Ishikawa (cell line): Measurements from ENCODE around the gene ZNF423.

Experiments
- CEBPB ChIP-seq: IDR thresholded peaks from 2 replicates; pipeline ENCODE4 v1.6.1; 2012
- CREB1 ChIP-seq: IDR thresholded peaks from 2 replicates; pipeline ENCODE4 v1.6.1; 2012; ENCODE audit warnings: low read depth
- EP300 ChIP-seq: IDR thresholded peaks from 2 replicates; pipeline ENCODE4 v1.6.1; 2012; ENCODE audit warnings: borderline replicate concordance
- FOXM1 ChIP-seq: IDR thresholded peaks from 2 replicates; pipeline ENCODE4 v1.6.1; 2012; ENCODE audit warnings: low read depth, borderline replicate concordance
- MAX ChIP-seq: IDR thresholded peaks from 2 replicates; pipeline ENCODE4 v1.6.1; 2012
- NFIC ChIP-seq: IDR thresholded peaks from 2 replicates; pipeline ENCODE4 v1.6.1; 2012
- RAD21 ChIP-seq: IDR thresholded peaks from 2 replicates; pipeline ENCODE4 v1.6.1; 2012; ENCODE audit warnings: low read depth
- REST ChIP-seq: IDR thresholded peaks from 2 replicates; pipeline ENCODE4 v1.6.1; 2012; ENCODE audit warnings: low read depth, mild to moderate bottlenecking
- TAF1 ChIP-seq: IDR thresholded peaks from 2 replicates; pipeline ENCODE4 v1.6.1; 2012; ENCODE audit warnings: low read depth, mild to moderate bottlenecking
- TCF12 ChIP-seq: IDR thresholded peaks from 2 replicates; pipeline ENCODE4 v1.6.1; 2012; ENCODE audit warnings: low read depth
- TEAD4 ChIP-seq: IDR thresholded peaks from 2 replicates; pipeline ENCODE4 v1.6.1; 2012
- YY1 ChIP-seq: IDR thresholded peaks from 2 replicates; pipeline ENCODE4 v1.6.1; 2012; ENCODE audit warnings: low read depth

- TF ChIP-seq MAX: no peak
- TF ChIP-seq REST: no peak
- no peak for TF ChIP-seq TAF1
- TF ChIP-seq CEBPB: no peak
- no peak for TF ChIP-seq CREB1
- TF ChIP-seq RAD21: no peak
- no peak for TF ChIP-seq FOXM1
- no peak for TF ChIP-seq EP300
- no peak for TF ChIP-seq TEAD4
- no peak for TF ChIP-seq NFIC
- TF ChIP-seq TCF12: no peak
- no peak for TF ChIP-seq YY1
These were observed 180.9 kb downstream of the ZNF423 start for GRCh38 chr16:49674990-49675389.
